Progenitor cell of endocrine pancreas (in vitro differentiated cells): Measurements from ENCODE around the gene ZDHHC11B. TPM values are rescaled to one million over a fixed set of nuclear protein-coding genes. Genes with fewer than 3 reads are reported as not detected.
"Not testable (repeated sequence)": the region's sequence is repeated elsewhere in the genome, so short reads cannot be mapped to it uniquely, and the experiment has no call there.

Source experiments
- DNase-seq: peaks from one replicate; pipeline ENCODE4 v3.0.0; 2021; ENCODE audit warnings: low spot score; ENCODE audit not compliant: unreplicated experiment
- H3K27ac Mint-ChIP-seq: 2 replicates; pipeline ENCODE4 v1.8.0; 2021; ENCODE audit warnings: mild to moderate bottlenecking, moderate library complexity, mixed read lengths
- H3K27me3 Mint-ChIP-seq: 2 replicates; pipeline ENCODE4 v1.8.0; 2021; ENCODE audit warnings: mixed read lengths
- H3K36me3 Mint-ChIP-seq: 2 replicates; pipeline ENCODE4 v1.8.0; 2022; ENCODE audit warnings: mixed read lengths; ENCODE audit not compliant: insufficient read depth
- H3K4me1 Mint-ChIP-seq: 2 replicates; pipeline ENCODE4 v1.8.0; 2021; ENCODE audit warnings: low read depth, mixed read lengths
- H3K4me3 Mint-ChIP-seq: 2 replicates; pipeline ENCODE4 v1.8.0; 2021; ENCODE audit warnings: low read depth, mild to moderate bottlenecking, moderate library complexity, mixed read lengths
- H3K9me3 Mint-ChIP-seq: 2 replicates; pipeline ENCODE4 v1.8.0; 2021; ENCODE audit warnings: low read depth, mixed read lengths
- CTCF ChIP-seq: fragments of 200-600 bp; sonication (generic); IDR thresholded peaks from one replicate; pipeline ENCODE4 v1.5.0; 2021; ENCODE audit warnings: antibody characterized with exemption, mild to moderate bottlenecking; ENCODE audit not compliant: unreplicated experiment
- total RNA-seq: library from RNA; stranded (reverse); gene quantifications from 2 replicates; pipeline ENCODE4 v1.2.1, GENCODE V29; 2021

The ZDHHC11B gene
- total RNA-seq, 1 donor from 2014 or later = 8.7 TPM

GRCh38 chr5:734145-734544, 50.4 kb downstream of the ZDHHC11B start:
- not testable (repeated sequence) for H3K9me3 Mint-ChIP-seq, H3K4me3 Mint-ChIP-seq, H3K27ac Mint-ChIP-seq, H3K27me3 Mint-ChIP-seq, DNase-seq, H3K4me1 Mint-ChIP-seq
- peaks cover 12% of the 10 kb centered on the region for H3K36me3 Mint-ChIP-seq

DNA sequence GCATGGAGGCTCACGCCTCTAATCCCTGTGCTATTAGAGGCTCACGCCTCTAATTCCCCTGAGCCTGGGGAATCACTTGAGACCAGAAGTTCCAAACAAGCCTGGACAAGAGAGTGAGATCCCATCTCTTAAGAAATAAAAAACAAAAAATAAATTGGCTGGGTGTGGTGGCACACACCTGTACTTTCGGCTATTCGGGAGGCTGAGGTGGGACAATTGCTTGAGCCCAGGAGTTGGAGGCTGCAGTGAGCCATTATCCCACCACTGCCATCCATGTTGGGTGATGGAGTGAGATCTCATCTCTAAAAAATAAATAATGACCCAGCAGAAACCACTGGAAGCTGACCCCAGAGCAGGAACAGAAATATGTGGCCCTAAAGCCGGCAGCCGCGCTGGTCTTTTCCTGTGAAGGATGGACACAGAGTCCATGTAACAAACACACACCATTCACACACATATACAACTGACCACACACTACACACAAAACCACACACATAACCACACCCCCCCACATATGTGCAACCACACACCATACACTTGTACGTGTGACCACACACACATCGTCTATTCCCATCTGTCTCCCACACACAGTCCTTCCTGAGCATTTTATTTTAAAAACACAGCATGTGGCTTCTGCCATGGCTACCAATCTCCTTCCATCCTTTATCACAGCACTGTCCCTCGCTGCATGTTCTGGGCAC, 51.6 kb downstream of the ZDHHC11B start:
- not testable (repeated sequence) for H3K4me3 Mint-ChIP-seq, H3K9me3 Mint-ChIP-seq, H3K4me1 Mint-ChIP-seq, DNase-seq, H3K27ac Mint-ChIP-seq, H3K27me3 Mint-ChIP-seq
- H3K36me3 Mint-ChIP-seq = peaks cover 12% of the 10 kb centered on the region

- H3K36me3 Mint-ChIP-seq = peaks cover 12% of the 10 kb centered on the region
- H3K4me1 Mint-ChIP-seq, H3K4me3 Mint-ChIP-seq, DNase-seq, H3K9me3 Mint-ChIP-seq, H3K27ac Mint-ChIP-seq, H3K27me3 Mint-ChIP-seq: not testable (repeated sequence)
Observed at GRCh38 chr5:729225-729624, 55.3 kb downstream of the ZDHHC11B start.

GRCh38 chr5:727087-727486, 57.4 kb downstream of the ZDHHC11B start:
- not testable (repeated sequence) for H3K27me3 Mint-ChIP-seq, H3K9me3 Mint-ChIP-seq, H3K4me1 Mint-ChIP-seq, DNase-seq, H3K27ac Mint-ChIP-seq, H3K4me3 Mint-ChIP-seq, H3K36me3 Mint-ChIP-seq
- peak; percentile 37 for TF ChIP-seq CTCF

DNA sequence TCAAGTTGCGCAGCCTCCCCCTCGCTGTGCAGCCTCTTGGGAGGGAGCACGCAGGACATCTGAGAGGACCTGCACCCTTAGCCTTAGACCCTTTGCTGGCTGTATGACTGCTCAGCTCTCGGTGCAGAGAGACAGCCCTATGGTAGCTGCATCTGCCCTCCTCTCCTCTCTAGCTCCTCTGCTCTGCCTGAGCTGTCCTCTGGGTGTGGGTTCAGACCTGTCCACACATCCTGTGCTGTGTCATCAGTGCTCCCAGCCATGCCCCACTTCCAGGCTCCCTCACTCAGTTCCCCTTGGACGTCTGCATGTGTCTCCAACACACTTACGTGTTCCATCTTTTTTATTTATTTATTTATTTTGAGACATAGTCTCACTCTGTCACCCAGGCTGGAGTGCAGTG, 60.7 kb downstream of the ZDHHC11B start:
- not testable (repeated sequence) for DNase-seq, H3K27ac Mint-ChIP-seq, H3K36me3 Mint-ChIP-seq, H3K4me1 Mint-ChIP-seq, H3K4me3 Mint-ChIP-seq
- Mint-ChIP-seq H3K27me3 (peaks cover 19% of the 10 kb centered on the region), H3K9me3 (peaks cover 17% of the 10 kb centered on the region)

- Mint-ChIP-seq H3K9me3 (peaks cover 19% of the 10 kb centered on the region), H3K27me3 (peaks cover 21% of the 10 kb centered on the region)
- not testable (repeated sequence) for DNase-seq, H3K36me3 Mint-ChIP-seq, H3K27ac Mint-ChIP-seq, H3K4me3 Mint-ChIP-seq, H3K4me1 Mint-ChIP-seq
Observed at GRCh38 chr5:723309-723708, 61.2 kb downstream of the ZDHHC11B start.

DNA sequence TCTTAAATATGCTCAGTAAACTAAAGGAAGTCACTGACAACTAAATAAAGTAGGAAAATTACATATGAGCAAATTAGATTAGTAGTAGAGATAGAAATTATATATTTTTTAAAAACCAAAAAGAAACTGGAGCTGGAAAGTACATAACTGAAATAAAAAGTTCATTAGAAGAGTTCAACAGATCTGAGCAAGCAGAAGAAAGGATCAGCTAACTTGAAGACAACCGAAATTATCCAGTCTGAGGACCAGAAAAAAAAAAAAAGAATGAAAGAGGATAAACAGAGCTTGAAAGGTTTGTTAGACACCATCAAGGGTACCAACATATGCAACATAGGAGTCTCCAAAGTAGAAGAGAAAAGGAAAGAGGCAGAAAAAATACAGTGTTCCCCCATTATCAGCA, 65.2 kb downstream of the ZDHHC11B start:
- H3K9me3 Mint-ChIP-seq = peaks cover 23% of the 10 kb centered on the region
- DNase-seq, H3K4me3 Mint-ChIP-seq, H3K27ac Mint-ChIP-seq, H3K4me1 Mint-ChIP-seq, H3K36me3 Mint-ChIP-seq: not testable (repeated sequence)
- H3K27me3 Mint-ChIP-seq = peaks cover 16% of the 10 kb centered on the region

- H3K9me3 Mint-ChIP-seq = peaks cover 23% of the 10 kb centered on the region
- H3K4me1 Mint-ChIP-seq = no peaks in the 10 kb centered on the region
- no peak overlapping the region for H3K27ac Mint-ChIP-seq
- no peak overlapping the region for H3K4me3 Mint-ChIP-seq
- peaks cover 21% of the 10 kb centered on the region for H3K27me3 Mint-ChIP-seq
- H3K36me3 Mint-ChIP-seq = peaks cover 9% of the 10 kb centered on the region
- no peak for DNase-seq
- no peak for TF ChIP-seq CTCF
Observed at GRCh38 chr5:717143-717542, 67.4 kb downstream of the ZDHHC11B start.

DNA sequence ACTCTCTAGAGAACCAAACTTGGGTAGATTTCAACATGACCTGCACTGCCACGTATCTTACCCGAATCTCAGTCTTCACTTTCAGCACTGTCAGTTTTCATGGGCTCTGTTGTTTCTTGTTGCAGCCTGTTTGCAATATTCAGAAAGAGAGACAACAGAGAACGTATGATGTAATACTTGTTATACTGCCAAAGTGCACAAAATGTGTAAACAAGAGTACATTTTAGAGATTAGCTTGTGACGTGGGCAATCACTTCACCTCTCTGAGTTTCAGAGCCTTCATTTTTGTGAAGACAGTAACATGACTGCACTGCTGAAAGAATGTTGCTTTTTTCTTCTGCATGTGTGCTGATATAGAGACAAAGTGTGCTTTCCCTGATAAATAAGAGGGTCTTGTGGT, 67.8 kb downstream of the ZDHHC11B start:
- Mint-ChIP-seq H3K27me3 (peaks cover 20% of the 10 kb centered on the region), H3K9me3 (peaks cover 20% of the 10 kb centered on the region)
- not testable (repeated sequence) for H3K4me1 Mint-ChIP-seq, H3K27ac Mint-ChIP-seq, H3K36me3 Mint-ChIP-seq, H3K4me3 Mint-ChIP-seq, DNase-seq

- not testable (repeated sequence) for H3K4me3 Mint-ChIP-seq, DNase-seq, H3K27ac Mint-ChIP-seq, H3K4me1 Mint-ChIP-seq
- Mint-ChIP-seq H3K9me3 (peaks cover 15% of the 10 kb centered on the region), H3K36me3 (peaks cover 12% of the 10 kb centered on the region), H3K27me3 (peaks cover 16% of the 10 kb centered on the region)
Observed at GRCh38 chr5:715636-716035, 68.9 kb downstream of the ZDHHC11B start.

GRCh38 chr5:714215-715118, 70.1 kb downstream of the ZDHHC11B start:
- DNase-seq, H3K9me3 Mint-ChIP-seq, H3K4me1 Mint-ChIP-seq, H3K4me3 Mint-ChIP-seq, H3K27ac Mint-ChIP-seq: not testable (repeated sequence)
- Mint-ChIP-seq H3K36me3 (peaks cover 14% of the 10 kb centered on the region), H3K27me3 (peaks cover 11% of the 10 kb centered on the region)
